Fibroblast of villous mesenchyme (primary cell): ENCODE measurements around the gene UBASH3B. TPM values are rescaled to one million over a fixed set of nuclear protein-coding genes. Genes with fewer than 3 reads are reported as not detected.

Experiments
- DNase-seq: peaks from one replicate; pipeline ENCODE4 v3.0.0-alpha.2; 2010; ENCODE audit warnings: low read depth
- H3K4me3 ChIP-seq: 2 replicates; pipeline ENCODE4 v1.5.1; 2011; ENCODE audit warnings: low read depth, mild to moderate bottlenecking, low read length
- CTCF ChIP-seq: IDR thresholded peaks from 2 replicates; pipeline ENCODE4 v1.5.1; 2012; ENCODE audit warnings: low read depth, mild to moderate bottlenecking, low read length; ENCODE audit not compliant: insufficient read depth
- total RNA-seq: library from RNA; depleted of rRNA; stranded (reverse); fragments of >200 nt; gene quantifications from 2 replicates; pipeline ENCODE4 v1.2.3, GENCODE V29; 2012

UBASH3B gene
- total RNA-seq, 1 donor: 30.7 TPM

DNA sequence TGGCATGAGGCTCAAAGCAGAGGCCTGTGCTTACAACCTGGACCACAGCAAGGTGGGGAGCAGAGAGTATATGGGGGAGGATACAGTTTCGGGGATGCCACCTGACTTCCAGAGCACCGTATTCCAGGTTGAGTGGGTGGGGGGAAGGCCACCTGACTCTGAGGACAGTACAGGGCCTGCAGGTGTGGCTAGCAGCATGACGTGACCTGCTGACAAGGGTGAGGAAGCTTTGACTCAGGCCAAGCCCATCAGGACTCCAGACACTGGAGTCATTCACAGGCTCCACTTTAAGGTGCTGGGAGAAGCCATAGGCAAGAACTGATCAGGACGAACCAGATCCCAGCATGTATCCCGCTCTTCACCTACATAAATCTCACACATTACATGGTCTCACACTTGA lies 148.2 kb downstream of the UBASH3B start:
- no peak for DNase-seq
- no peak overlapping the region for H3K4me3 ChIP-seq
- no peak for TF ChIP-seq CTCF

DNA sequence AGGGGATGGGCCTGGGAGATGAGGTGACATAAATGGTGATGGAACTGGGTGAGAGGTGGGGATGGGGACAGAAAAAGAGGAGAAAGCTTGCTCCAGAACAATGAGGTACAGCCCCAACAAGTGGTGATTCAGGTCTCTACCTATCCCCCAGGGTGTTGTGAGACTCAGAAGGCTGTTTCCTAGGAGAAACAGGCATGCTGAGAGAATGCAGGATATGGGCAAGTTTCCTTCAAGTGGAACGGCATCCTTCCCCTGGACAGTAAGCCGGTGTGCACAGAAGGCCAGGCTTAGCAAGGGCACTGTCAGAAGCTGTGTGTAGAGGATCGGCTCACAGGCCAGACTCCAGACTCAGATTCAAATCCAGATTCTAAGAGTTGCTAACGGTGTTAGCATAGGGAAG lies 148.6 kb downstream of the UBASH3B start:
- H3K4me3 ChIP-seq: no peak overlapping the region
- TF ChIP-seq CTCF: no peak
- no peak for DNase-seq

DNA sequence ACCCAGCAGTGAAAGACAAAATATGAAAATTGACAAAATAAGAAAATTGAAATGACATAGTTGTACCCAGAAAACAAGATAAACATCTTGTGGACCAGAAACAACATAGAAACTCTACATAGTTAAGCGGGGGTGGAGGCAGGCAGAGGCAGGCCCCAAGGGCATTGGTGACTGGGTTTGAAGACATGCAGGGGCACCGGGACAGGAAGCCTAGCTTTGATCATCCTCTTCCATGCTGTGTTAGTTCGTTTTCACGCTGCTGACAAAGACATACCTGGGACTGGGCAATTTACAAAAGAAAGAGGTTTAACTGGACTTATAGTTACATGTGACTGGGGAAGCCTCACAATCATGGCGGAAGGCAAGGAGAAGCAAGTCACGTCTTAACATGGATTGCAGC lies 149.3 kb downstream of the UBASH3B start:
- H3K4me3 ChIP-seq: no peak overlapping the region
- no peak for DNase-seq
- no peak for TF ChIP-seq CTCF

- no peak for TF ChIP-seq CTCF
- H3K4me3 ChIP-seq: no peak overlapping the region
- peak; percentile 55 for DNase-seq
Observed at GRCh38 chr11:122807731-122808477, 152.4 kb downstream of the UBASH3B start.

DNA sequence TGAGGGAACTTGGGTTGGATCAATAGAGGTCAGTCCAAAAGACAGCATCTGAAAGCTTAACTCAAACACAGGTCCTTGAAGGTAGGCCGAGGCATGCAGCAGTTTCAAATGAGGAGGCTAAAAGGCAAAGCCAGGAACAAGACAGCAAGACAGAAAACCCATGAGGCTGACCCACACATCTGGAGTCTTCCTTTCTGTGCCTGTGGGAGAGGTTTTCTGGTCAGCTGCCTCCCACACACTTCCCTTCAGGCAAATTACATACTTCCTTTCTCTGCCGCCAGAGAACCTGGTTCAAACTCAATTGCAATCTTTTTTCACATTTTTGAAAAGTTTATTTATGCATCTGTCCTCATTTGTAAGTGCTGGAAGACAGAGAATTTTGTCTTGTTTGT lies 153.0 kb downstream of the UBASH3B start:
- TF ChIP-seq CTCF: no peak
- H3K4me3 ChIP-seq: no peak overlapping the region
- peak; percentile 85 for DNase-seq

- DNase-seq: peak; percentile 25
- H3K4me3 ChIP-seq: no peak overlapping the region
- TF ChIP-seq CTCF: no peak
Observed at GRCh38 chr11:122809866-122810265, 154.3 kb downstream of the UBASH3B start.

- no peak for DNase-seq
- no peak for TF ChIP-seq CTCF
Observed at GRCh38 chr11:122811721-122812120, 156.2 kb downstream of the UBASH3B start.

More at GRCh38 chr11:122811721-122812120, 156.2 kb downstream of the UBASH3B start:
- H3K4me3 ChIP-seq: no peak overlapping the region
